ENCODE results near the gene IL1RAPL1. TPM values are rescaled to one million over a fixed set of nuclear protein-coding genes. Genes with fewer than 3 reads are reported as not detected.

IL1RAPL1 gene
- polyA plus RNA-seq, 2 of the 4 experiments (the other 2 are of a cell fraction) = not detected

- Histone ChIP-seq H3K4me1 (no peaks in the 10 kb centered on the region), H3K4me3 (no peak overlapping the region), H3K9me3 (no peaks in the 10 kb centered on the region), H3K27ac (no peak overlapping the region), H3K4me2 (no peak overlapping the region)
- POLR2A ChIA-PET = no interaction called here
- DNase-seq (ENCODE audit: low read depth in 1 of 2, low spot score in 1 of 2) (no peak), FAIRE-seq (peak; percentile 65), ATAC-seq (no peak)
- no peak for TF ChIP-seq BCL3 (IDR thresholded peaks at IDR 0.05)
- no peak for TF ChIP-seq MAFK (IDR thresholded peaks at IDR 0.05; ENCODE audit: partially characterized antibody)
- WGBS (ENCODE audit: missing lambda C conversion rate) = 71% methylated on average over 6 of the region's 6 CpGs
- CTCF ChIA-PET = no interaction called here
These were observed 1237.1 kb downstream of the IL1RAPL1 start for GRCh38 chrX:29824176-29824906.

GRCh38 chrX:29826742-29827141, 1239.5 kb downstream of the IL1RAPL1 start:
- CTCF ChIA-PET = no interaction called here
- peak; percentile 67 for FAIRE-seq
- WGBS (ENCODE audit: missing lambda C conversion rate) = 87% methylated on average over 5 of the region's 5 CpGs

DNA sequence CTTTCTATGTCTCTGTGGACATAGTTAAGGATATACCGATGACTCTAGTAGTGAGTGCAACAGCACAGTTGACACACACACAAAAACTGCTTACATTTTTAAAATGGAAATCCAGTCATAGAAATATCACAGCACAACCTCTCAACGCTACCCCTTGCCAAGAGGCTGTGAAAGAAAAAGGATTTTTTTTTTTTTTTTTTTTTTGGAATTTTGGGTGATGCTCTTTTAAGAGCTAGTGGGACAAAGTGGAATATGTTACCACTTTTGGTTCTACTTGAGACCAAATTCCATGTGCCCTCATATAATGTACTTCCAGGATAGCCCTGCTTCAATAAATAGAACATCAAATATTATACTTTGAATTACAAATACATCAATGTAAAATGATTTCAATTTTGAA, 1247.1 kb downstream of the IL1RAPL1 start:
- FAIRE-seq (no peak), DNase-seq (ENCODE audit: low read depth in 1 of 2, low spot score in 1 of 2) (no peak), ATAC-seq (no peak)
- ChIA-PET CTCF (no interaction called here), POLR2A (no interaction called here)
- TF ChIP-seq RCOR1 (IDR thresholded peaks at IDR 0.05; ENCODE audit: low read depth, low read length) = no peak
- no peak for TF ChIP-seq FOSB (CRISPR knock-in tag; IDR thresholded peaks at IDR 0.05)
- H3K4me1 ChIP-seq = no peaks in the 10 kb centered on the region
- H3K4me3 ChIP-seq = no peak overlapping the region
- H3K4me2 ChIP-seq = no peak overlapping the region
- no peaks in the 10 kb centered on the region for H3K9me3 ChIP-seq
- WGBS (ENCODE audit: missing lambda C conversion rate) = 49% methylated on average over 2 of the region's 2 CpGs
- H3K27ac ChIP-seq = no peak overlapping the region

More at GRCh38 chrX:29826742-29827141, 1239.5 kb downstream of the IL1RAPL1 start:
- ATAC-seq = no peak
- DNase-seq (ENCODE audit: low read depth in 1 of 2, low spot score in 1 of 2) = no peak
- POLR2A ChIA-PET = no interaction called here
- no peaks in the 10 kb centered on the region for H3K9me3 ChIP-seq
- no peaks in the 10 kb centered on the region for H3K4me1 ChIP-seq
- no peak overlapping the region for H3K4me3 ChIP-seq
- H3K27ac ChIP-seq = no peak overlapping the region
- TF ChIP-seq ZSCAN20 (CRISPR knock-in tag; IDR thresholded peaks at IDR 0.05) (no peak), MAFK (IDR thresholded peaks at IDR 0.05; ENCODE audit: partially characterized antibody) (peak; percentile 31)
- TF ChIP-seq, protein P1, sequence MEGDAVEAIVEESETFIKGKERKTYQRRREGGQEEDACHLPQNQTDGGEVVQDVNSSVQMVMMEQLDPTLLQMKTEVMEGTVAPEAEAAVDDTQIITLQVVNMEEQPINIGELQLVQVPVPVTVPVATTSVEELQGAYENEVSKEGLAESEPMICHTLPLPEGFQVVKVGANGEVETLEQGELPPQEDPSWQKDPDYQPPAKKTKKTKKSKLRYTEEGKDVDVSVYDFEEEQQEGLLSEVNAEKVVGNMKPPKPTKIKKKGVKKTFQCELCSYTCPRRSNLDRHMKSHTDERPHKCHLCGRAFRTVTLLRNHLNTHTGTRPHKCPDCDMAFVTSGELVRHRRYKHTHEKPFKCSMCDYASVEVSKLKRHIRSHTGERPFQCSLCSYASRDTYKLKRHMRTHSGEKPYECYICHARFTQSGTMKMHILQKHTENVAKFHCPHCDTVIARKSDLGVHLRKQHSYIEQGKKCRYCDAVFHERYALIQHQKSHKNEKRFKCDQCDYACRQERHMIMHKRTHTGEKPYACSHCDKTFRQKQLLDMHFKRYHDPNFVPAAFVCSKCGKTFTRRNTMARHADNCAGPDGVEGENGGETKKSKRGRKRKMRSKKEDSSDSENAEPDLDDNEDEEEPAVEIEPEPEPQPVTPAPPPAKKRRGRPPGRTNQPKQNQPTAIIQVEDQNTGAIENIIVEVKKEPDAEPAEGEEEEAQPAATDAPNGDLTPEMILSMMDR (IDR thresholded peaks at IDR 0.05) = no peak
- no peak overlapping the region for H3K4me2 ChIP-seq

DNA sequence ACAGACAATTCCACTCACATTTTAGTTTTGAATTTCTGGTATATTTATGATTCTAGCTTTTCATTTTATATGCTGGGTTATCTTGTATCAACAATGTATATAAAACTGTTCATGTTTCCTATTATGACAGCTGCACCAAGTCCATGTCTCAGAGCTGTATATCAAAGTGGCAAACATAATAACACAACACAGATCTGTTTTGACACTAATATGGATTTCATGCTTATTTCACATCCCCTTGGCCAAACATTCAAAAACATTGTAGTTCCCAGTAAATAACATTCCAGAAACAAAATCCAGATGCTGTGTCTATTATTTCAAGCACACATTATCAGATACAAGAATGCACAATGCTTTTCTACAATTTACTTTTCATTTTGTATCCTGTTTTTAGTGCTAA, 1247.5 kb downstream of the IL1RAPL1 start:
- TF ChIP-seq HOXB5 (CRISPR knock-in tag; IDR thresholded peaks at IDR 0.05) = no peak
- TF ChIP-seq MAFK (IDR thresholded peaks at IDR 0.05; ENCODE audit: partially characterized antibody) = no peak
- no peak for TF ChIP-seq TFCP2L1 (CRISPR knock-in tag; IDR thresholded peaks at IDR 0.05)
- no peak for TF ChIP-seq MAZ (IDR thresholded peaks at IDR 0.05; ENCODE audit: borderline replicate concordance, low read depth, low read length)
- TF ChIP-seq POLR2A (IDR thresholded peaks at IDR 0.05; ENCODE audit: low read length) = no peak
- no peak for TF ChIP-seq HDAC2 (IDR thresholded peaks at IDR 0.05)
- TF ChIP-seq, protein P2, sequence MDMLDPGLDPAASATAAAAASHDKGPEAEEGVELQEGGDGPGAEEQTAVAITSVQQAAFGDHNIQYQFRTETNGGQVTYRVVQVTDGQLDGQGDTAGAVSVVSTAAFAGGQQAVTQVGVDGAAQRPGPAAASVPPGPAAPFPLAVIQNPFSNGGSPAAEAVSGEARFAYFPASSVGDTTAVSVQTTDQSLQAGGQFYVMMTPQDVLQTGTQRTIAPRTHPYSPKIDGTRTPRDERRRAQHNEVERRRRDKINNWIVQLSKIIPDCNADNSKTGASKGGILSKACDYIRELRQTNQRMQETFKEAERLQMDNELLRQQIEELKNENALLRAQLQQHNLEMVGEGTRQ (IDR thresholded peaks at IDR 0.05) = no peak
- no peak for TF ChIP-seq NR3C1 (IDR thresholded peaks at IDR 0.05)
- no peak for TF ChIP-seq JUNB (IDR thresholded peaks at IDR 0.05)
- TF ChIP-seq ZFP36 (IDR thresholded peaks at IDR 0.05; ENCODE audit: borderline replicate concordance, partially characterized antibody) = no peak
- no peak for TF ChIP-seq FOSB (CRISPR knock-in tag; IDR thresholded peaks at IDR 0.05)
- TF ChIP-seq NPAS2 (CRISPR knock-in tag; IDR thresholded peaks at IDR 0.05; ENCODE audit: borderline replicate concordance) = no peak
- TF ChIP-seq MYC (IDR thresholded peaks at IDR 0.05; ENCODE audit: borderline replicate concordance, low read length) = no peak
- no peak for TF ChIP-seq BHLHE40 (IDR thresholded peaks at IDR 0.05; ENCODE audit: low read depth, low read length)
- TF ChIP-seq CHD2 (IDR thresholded peaks at IDR 0.05; ENCODE audit: low read length, partially characterized antibody) = no peak
- TF ChIP-seq, protein P3, sequence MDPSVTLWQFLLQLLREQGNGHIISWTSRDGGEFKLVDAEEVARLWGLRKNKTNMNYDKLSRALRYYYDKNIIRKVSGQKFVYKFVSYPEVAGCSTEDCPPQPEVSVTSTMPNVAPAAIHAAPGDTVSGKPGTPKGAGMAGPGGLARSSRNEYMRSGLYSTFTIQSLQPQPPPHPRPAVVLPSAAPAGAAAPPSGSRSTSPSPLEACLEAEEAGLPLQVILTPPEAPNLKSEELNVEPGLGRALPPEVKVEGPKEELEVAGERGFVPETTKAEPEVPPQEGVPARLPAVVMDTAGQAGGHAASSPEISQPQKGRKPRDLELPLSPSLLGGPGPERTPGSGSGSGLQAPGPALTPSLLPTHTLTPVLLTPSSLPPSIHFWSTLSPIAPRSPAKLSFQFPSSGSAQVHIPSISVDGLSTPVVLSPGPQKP (IDR thresholded peaks at IDR 0.05; ENCODE audit: low read depth, low read length) = no peak
- no peak for TF ChIP-seq HEYL (CRISPR knock-in tag; IDR thresholded peaks at IDR 0.05)
- no peak for TF ChIP-seq POLR2AphosphoS2 (conservative IDR thresholded peaks at IDR 0.05; ENCODE audit: low read length)
- TF ChIP-seq EP300 (IDR thresholded peaks at IDR 0.05) = no peak
- no peak for TF ChIP-seq CBX8 (IDR thresholded peaks at IDR 0.05)
- no peak overlapping the region for H3K27ac ChIP-seq
- CTCF ChIA-PET = no interaction called here
- FAIRE-seq = no peak
- H3K4me1 ChIP-seq = no peaks in the 10 kb centered on the region
- H3K4me2 ChIP-seq = no peak overlapping the region
- no peak overlapping the region for H3K4me3 ChIP-seq
- no peaks in the 10 kb centered on the region for H3K9me3 ChIP-seq
- POLR2A ChIA-PET = no interaction called here
- DNase-seq (ENCODE audit: low read depth in 1 of 2, low spot score in 1 of 2) = no peak
- no peak for ATAC-seq
